Panc1 (cell line): ENCODE measurements around the gene LRRC27. TPM values are rescaled to one million over a fixed set of nuclear protein-coding genes. Genes with fewer than 3 reads are reported as not detected.

Experiments used
- ATAC-seq: fragments of 200-7000 bp; cut with Tn5 transposase; 2 replicates; pipeline ENCODE4 v1.9.1; 2020; ENCODE audit warnings: mild to moderate bottlenecking, moderate library complexity
- BruUV-seq: library from RNA; stranded (reverse); fragments of 400-500 nt; replicated peaks from 2 replicates; lab custom pipeline; 2021; lab: Mats Ljungman, UMichigan
- CTCF ChIA-PET: fragments of 300-600 bp; sonication (Branson Sonifier 250); formaldehyde crosslinking; loops from one replicate; lab custom pipeline; 2022; ENCODE audit warnings: antibody characterized with exemption; lab: Charles Lee
- POLR2A ChIA-PET: fragments of 300-600 bp; sonication (Branson Sonifier 250); formaldehyde crosslinking; loops from one replicate; lab custom pipeline; 2022; ENCODE audit warnings: antibody characterized with exemption; lab: Charles Lee
- DNase-seq: peaks from one replicate; pipeline ENCODE4 v3.0.0-alpha.2; 2010; ENCODE audit warnings: low read depth, low spot score
- H3K27ac ChIP-seq: 2 replicates; pipeline ENCODE4 v1.5.1; 2011; ENCODE audit warnings: mild to moderate bottlenecking, low read length, inconsistent platforms
- H3K27me3 ChIP-seq: fragments of 200-500 bp; sonication (Bioruptor generic); 2 replicates; pipeline ENCODE4 v1.6.0; 2014; ENCODE audit warnings: low read length, inconsistent platforms; ENCODE audit not compliant: control insufficient read depth, insufficient read depth
- H3K36me3 ChIP-seq: fragments of 200-500 bp; sonication (Bioruptor generic); 2 replicates; pipeline ENCODE4 v1.5.1; 2014; ENCODE audit warnings: inconsistent platforms, mild to moderate bottlenecking, low read length, moderate library complexity; ENCODE audit not compliant: control insufficient read depth, insufficient read depth
- H3K4me1 ChIP-seq: 2 replicates; pipeline ENCODE4 v1.5.1; 2011; ENCODE audit warnings: inconsistent platforms, mild to moderate bottlenecking, low read length, moderate library complexity; ENCODE audit not compliant: control insufficient read depth, insufficient read depth
- H3K4me3 ChIP-seq, 2 experiments: 2 replicates each; pipeline ENCODE4 v1.5.1; 2011 to 2012; ENCODE audit warnings: low read depth in 2 of 2, low read length in 2 of 2, mild to moderate bottlenecking in 2 of 2, inconsistent platforms in 1 of 2, moderate library complexity in 1 of 2
- H3K9me3 ChIP-seq: fragments of 200-500 bp; sonication (Bioruptor generic); 2 replicates; pipeline ENCODE4 v1.5.1; 2014; ENCODE audit warnings: low read depth, mild to moderate bottlenecking, inconsistent platforms, low read length, moderate library complexity; ENCODE audit not compliant: control insufficient read depth, insufficient read depth
- POLR2AphosphoS5 ChIP-seq: IDR thresholded peaks from 2 replicates; pipeline ENCODE4 v1.6.1; 2012; ENCODE audit warnings: mild to moderate bottlenecking, low read depth, low read length, moderate library complexity
- SIN3A ChIP-seq: IDR thresholded peaks from 2 replicates; pipeline ENCODE4 v1.6.1; 2012; ENCODE audit warnings: low read depth, mild to moderate bottlenecking, low read length, moderate library complexity, borderline replicate concordance; ENCODE audit not compliant: insufficient read depth
- TCF7L2 ChIP-seq: IDR thresholded peaks from 2 replicates; pipeline ENCODE4 v1.6.1; 2011; ENCODE audit warnings: mild to moderate bottlenecking, low read depth, low read length, inconsistent platforms
- in situ Hi-C: cut with HindIII; loops from 2 replicates; pipeline ENCODE4 v1.10.0; 2016; ENCODE audit warnings: low sequenced_read_pairs, low pct_unique_long_range_greater_than_20kb
- intact Hi-C: fragments of 100-400 bp; cut with micrococcal nuclease; formaldehyde crosslinking; loops from one replicate; pipeline ENCODE4 v1.10.0; 2022; ENCODE audit not compliant: unreplicated experiment
- total RNA-seq: library from RNA; stranded (reverse); gene quantifications from one replicate; pipeline ENCODE4 v1.2.1, GENCODE V29; 2021; ENCODE audit not compliant: unreplicated experiment
- TF ChIP-seq, protein P1 (sequence below): fragments of 450-650 bp; IDR thresholded peaks from 2 replicates; pipeline ENCODE4 v1.5.1; 2017; ENCODE audit warnings: mild to moderate bottlenecking
- TF ChIP-seq, protein P2 (sequence below), 2 experiments: IDR thresholded peaks; 2 replicates each; pipeline ENCODE4 v1.6.1; 2011 to 2012; ENCODE audit warnings: low read depth in 2 of 2, control low read depth in 1 of 2, low read length in 1 of 2, mild to moderate bottlenecking in 1 of 2, moderate library complexity in 1 of 2; ENCODE audit not compliant: insufficient read depth in 1 of 2

The LRRC27 gene
- total RNA-seq, 1 experiment from 2014 or later: 15.7 TPM

DNA sequence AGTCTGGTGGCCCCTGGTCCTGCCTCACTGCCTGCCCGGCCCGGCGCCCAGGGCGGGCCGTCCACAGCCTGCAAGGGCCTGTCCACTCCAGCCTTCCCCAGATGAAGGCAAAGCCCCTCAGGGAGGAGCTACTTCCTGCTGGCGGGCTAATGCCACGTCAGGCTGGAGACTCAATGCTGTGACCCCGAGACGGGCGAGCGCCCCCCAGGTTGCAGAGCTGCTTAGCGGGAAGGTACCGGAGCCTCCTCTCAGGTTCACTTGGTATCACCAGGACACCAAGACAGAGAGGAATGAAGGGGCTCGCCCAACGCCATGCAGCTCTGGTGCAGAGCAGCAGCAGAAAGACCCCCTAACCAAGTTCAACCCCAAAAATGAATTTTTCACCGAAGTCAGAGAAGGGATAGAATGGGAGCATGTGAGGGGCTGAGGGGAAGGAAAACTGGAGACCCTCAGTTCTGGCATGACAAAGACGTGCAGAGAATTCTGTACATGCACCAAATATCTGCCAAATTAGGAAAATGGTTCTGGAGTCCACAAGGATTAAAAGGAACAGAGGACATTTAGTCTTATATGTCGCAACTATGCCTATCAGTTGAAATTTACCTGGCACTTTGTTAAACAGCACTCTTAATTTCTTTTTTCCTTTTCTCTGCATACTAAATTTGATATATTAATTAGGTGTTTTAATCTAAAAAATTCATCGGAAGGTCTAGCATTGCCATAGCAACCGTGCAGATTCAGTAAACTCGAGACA lies 27.1 kb upstream of the LRRC27 start:
- BruUV-seq: no TSS peak
- CTCF ChIA-PET: no interaction called here

DNA sequence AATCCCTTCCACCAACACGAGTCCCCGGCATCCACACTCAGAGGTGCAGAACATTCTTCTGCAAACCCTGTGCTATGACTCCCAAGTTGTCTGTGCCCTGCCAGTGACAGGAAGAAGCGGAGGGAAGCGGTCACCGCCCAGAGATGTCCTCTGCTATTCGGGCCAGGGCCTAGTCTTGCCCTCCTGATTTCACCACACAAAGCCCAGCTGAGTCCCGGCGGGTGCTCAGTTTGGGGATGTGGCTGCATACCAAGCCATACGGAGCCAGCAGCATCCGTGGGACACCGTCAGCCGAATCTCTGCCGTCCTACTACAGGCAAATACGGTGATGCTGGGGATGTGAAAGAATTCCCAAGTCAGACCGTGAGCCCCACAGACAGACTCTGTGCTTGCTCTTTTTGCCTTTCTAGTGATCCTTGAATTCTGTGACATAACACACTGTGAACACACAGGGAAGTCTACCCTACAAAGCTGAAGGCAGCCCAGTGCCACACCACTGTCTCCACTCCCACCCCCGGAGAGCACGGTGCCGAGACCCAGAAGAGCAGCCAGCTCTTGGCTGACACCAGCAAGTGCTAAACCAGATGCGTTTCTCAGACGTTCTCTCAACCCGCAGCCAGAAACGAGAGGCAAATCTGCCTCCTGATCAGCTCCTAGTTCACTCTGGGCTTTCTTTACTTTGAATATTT lies 26.2 kb upstream of the LRRC27 start:
- no TSS peak for BruUV-seq
- Histone ChIP-seq H3K27me3 (no peaks in the 10 kb centered on the region), H3K27ac (no peak overlapping the region), H3K4me1 (peaks cover 19% of the 10 kb centered on the region), H3K4me3 (no peak overlapping the region), H3K36me3 (no peaks in the 10 kb centered on the region), H3K9me3 (no peaks in the 10 kb centered on the region)
- in situ Hi-C loops (no loop called here), intact Hi-C loops (no loop called here)
- POLR2A ChIA-PET: no interaction called here
- TF ChIP-seq, protein P1, sequence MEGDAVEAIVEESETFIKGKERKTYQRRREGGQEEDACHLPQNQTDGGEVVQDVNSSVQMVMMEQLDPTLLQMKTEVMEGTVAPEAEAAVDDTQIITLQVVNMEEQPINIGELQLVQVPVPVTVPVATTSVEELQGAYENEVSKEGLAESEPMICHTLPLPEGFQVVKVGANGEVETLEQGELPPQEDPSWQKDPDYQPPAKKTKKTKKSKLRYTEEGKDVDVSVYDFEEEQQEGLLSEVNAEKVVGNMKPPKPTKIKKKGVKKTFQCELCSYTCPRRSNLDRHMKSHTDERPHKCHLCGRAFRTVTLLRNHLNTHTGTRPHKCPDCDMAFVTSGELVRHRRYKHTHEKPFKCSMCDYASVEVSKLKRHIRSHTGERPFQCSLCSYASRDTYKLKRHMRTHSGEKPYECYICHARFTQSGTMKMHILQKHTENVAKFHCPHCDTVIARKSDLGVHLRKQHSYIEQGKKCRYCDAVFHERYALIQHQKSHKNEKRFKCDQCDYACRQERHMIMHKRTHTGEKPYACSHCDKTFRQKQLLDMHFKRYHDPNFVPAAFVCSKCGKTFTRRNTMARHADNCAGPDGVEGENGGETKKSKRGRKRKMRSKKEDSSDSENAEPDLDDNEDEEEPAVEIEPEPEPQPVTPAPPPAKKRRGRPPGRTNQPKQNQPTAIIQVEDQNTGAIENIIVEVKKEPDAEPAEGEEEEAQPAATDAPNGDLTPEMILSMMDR: no peak
- no peak for TF ChIP-seq TCF7L2
- no peak for TF ChIP-seq SIN3A
- TF ChIP-seq, protein P2, sequence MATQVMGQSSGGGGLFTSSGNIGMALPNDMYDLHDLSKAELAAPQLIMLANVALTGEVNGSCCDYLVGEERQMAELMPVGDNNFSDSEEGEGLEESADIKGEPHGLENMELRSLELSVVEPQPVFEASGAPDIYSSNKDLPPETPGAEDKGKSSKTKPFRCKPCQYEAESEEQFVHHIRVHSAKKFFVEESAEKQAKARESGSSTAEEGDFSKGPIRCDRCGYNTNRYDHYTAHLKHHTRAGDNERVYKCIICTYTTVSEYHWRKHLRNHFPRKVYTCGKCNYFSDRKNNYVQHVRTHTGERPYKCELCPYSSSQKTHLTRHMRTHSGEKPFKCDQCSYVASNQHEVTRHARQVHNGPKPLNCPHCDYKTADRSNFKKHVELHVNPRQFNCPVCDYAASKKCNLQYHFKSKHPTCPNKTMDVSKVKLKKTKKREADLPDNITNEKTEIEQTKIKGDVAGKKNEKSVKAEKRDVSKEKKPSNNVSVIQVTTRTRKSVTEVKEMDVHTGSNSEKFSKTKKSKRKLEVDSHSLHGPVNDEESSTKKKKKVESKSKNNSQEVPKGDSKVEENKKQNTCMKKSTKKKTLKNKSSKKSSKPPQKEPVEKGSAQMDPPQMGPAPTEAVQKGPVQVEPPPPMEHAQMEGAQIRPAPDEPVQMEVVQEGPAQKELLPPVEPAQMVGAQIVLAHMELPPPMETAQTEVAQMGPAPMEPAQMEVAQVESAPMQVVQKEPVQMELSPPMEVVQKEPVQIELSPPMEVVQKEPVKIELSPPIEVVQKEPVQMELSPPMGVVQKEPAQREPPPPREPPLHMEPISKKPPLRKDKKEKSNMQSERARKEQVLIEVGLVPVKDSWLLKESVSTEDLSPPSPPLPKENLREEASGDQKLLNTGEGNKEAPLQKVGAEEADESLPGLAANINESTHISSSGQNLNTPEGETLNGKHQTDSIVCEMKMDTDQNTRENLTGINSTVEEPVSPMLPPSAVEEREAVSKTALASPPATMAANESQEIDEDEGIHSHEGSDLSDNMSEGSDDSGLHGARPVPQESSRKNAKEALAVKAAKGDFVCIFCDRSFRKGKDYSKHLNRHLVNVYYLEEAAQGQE (IDR thresholded peaks at IDR 0.05; ENCODE audit: insufficient read depth in 1 of 2, low read depth in 2 of 2, low read length in 1 of 2): no peak
- TF ChIP-seq POLR2AphosphoS5: no peak
- ATAC-seq: no peak
- CTCF ChIA-PET: no interaction called here
- DNase-seq: no peak

More for the DNA sequence above, 27.1 kb upstream of the LRRC27 start:
- H3K9me3 ChIP-seq: no peaks in the 10 kb centered on the region
- DNase-seq (no peak), ATAC-seq (no peak)
- peaks cover 27% of the 10 kb centered on the region for H3K4me1 ChIP-seq
- TF ChIP-seq POLR2AphosphoS5: no peak
- TF ChIP-seq, protein P1: no peak
- intact Hi-C loops (no loop called here), in situ Hi-C loops (no loop called here)
- no peak overlapping the region for H3K27ac ChIP-seq
- H3K27me3 ChIP-seq: no peaks in the 10 kb centered on the region
- POLR2A ChIA-PET: no interaction called here
- H3K4me3 ChIP-seq: no peak overlapping the region
- no peaks in the 10 kb centered on the region for H3K36me3 ChIP-seq
